Mammary epithelial cell (primary cell): Measurements from ENCODE around the gene GPRC5D.

Experiments used
- CTCF ChIP-seq, 2 donors: IDR thresholded peaks in 1 of 2; conservative IDR thresholded peaks in 1 of 2; 2 replicates each; pipeline ENCODE4 v1.5.1; 2011 to 2012; ENCODE audit warnings: inconsistent platforms in 2 of 2, low read length in 2 of 2, mild to moderate bottlenecking in 2 of 2, control low read depth in 1 of 2, low read depth in 1 of 2; ENCODE audit not compliant: insufficient read depth in 1 of 2; ENCODE audit errors: extremely low read depth in 1 of 2
- EZH2 ChIP-seq: IDR thresholded peaks from 2 replicates; pipeline ENCODE4 v1.6.1; 2012; ENCODE audit warnings: low read length, inconsistent platforms, borderline replicate concordance

- TF ChIP-seq CTCF (conservative IDR thresholded peaks at IDR 0.05 in 1 of 2, IDR thresholded peaks at IDR 0.05 in 1 of 2; ENCODE audit: extremely low read depth in 1 of 2, insufficient read depth in 1 of 2, low read depth in 1 of 2, low read length in 2 of 2) (no peak), EZH2 (no peak)
These were observed 27.8 kb upstream of the GPRC5D start for GRCh38 chr12:12979731-12980259.
